ENCODE measurements around the gene ESRRA.
"Not testable (repeated sequence)": the region's sequence is repeated elsewhere in the genome, so short reads cannot be mapped to it uniquely, and the experiment has no call there.

The ESRRA gene

GRCh38 chr11:64292460-64293254, 12.7 kb upstream of the ESRRA start:
- no peak for DNase-seq (ENCODE audit: low spot score)

GRCh38 chr11:64294774-64295173, 10.6 kb upstream of the ESRRA start:
- no peak for DNase-seq (ENCODE audit: low spot score)

DNA sequence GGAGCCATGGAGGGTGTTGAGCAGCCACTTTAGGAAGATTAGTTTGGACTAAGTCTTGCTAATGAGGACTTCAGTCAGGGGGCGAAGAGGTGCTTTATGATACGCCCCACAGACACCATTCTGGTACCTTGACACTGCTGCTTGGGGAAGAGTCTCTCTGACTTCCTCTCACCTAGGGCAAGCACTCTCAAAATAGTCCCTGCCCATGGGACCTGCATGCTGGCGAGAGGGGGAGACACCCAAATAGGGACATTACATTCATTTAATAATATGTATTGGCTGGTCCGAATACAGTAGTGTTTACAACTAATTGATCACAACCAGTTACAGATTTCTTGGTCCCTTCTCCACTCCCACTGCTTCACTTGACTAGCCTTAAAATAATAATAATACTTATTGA, 9.6 kb upstream of the ESRRA start:
- DNase-seq (ENCODE audit: low spot score): no peak

GRCh38 chr11:64296236-64296635, 9.1 kb upstream of the ESRRA start:
- no peak for DNase-seq (ENCODE audit: low spot score)

GRCh38 chr11:64296830-64297698, 8.3 kb upstream of the ESRRA start:
- no peak for DNase-seq (ENCODE audit: low spot score)

GRCh38 chr11:64297699-64298358, 7.5 kb upstream of the ESRRA start:
- DNase-seq (ENCODE audit: low spot score): no peak

GRCh38 chr11:64298966-64299846, 6.1 kb upstream of the ESRRA start:
- no peak for DNase-seq (ENCODE audit: low spot score)

DNA sequence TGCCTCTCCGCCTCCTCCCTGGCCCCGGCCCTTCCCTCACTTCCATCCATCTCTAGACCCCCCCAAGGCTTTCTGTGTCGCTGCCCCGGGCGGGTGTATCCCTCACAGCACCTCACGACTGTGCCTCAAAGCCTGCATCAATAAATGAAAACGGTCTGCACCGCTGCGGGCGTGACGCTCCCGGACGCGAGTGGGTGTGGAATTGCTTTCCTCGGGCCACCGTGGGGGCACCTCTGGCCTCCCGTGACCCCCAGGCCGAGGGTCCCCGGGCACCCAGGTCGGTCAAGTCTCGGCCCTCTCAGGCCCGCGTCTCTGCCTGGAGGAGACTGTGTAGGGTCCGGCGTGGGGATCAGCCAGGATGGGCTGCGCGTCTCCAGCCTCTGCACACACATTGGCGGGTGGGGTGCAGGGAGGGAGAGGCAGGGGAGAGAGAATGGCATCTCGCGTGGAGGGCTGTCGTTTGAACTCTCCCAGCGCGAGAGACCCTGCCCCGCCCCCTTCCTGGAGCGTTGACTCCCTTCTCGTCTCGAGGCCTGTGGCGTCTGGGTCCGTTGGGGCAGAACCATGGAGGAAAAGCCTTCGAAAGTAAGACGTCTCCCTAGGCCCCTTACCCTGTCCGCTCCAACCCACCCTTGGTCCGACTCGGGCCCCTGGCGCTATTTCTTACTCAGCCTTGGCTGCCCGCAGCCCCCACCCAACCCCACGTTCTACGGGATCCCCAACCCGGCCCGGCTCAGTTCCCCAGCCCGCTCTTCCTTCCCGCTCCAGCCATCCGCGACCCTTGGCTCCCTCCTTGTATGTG, 5.3 kb upstream of the ESRRA start, which contains the start of gene CATSPERZ:
Gene CATSPERZ (plus strand): TSS at position 512 of the 802 bp plus-strand sequence. CDS start 53 bp downstream, at position 565.
- DNase-seq (ENCODE audit: low spot score): no peak

DNA sequence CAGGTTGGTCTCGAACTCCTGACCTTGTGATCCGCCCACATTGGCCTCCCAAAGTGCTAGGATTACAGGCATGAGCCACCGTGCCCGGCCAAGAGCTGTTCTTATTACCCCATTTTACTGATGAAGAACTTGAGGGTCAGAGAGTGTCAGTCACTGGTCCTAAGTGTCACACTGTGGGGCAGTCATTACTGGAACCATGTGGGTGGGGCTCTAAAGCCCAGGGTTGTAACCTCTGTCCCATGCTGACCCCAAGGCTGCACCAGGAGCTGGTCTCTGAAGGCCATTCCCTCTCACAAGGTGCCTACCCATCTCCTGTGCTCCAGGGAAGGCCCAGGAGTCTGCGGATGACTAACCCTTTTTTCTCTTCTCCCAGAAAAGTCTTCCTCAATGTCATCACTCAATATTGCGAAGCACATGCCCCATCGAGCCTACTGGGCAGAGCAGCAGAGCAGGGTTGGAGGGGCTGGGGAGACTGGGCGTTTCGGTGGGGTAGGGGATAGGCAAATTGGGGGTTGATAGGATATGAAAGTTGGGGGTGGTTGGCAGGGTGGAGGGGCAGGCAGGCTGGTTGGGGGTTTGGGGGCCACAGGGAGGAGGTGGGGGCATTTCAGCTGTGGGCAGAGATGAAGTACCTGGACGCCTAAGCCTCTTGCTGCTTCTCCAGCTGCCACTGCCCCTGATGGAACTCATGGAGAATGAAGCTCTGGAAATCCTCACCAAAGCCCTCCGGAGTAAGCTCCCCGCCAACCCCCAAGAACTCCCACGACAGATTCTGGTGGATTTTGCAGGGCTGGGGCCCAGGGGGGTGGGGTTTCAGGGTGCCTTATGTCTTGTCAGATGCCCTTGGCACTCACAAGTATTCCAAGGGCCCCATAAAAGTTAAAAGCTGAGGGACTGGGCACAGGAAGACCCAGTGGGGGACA, 2.0 kb upstream of the ESRRA start:
- no peak for DNase-seq (ENCODE audit: low spot score)

DNA sequence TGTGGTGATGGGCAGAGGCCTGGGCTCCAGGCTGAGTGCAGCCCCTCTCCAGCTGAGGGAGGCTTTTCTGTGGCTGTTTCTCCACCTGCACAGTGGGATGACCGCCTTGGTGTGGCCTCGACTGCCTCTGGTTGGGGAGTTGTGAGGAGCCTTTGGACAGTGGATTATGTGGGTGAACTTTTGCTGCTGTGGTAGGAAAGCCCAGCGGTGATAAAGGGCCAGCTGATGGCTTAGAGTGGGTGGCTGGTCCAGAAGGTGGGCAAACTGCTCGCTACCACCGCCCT, 1.4 kb upstream of the ESRRA start:
- DNase-seq (ENCODE audit: low spot score): no peak

DNA sequence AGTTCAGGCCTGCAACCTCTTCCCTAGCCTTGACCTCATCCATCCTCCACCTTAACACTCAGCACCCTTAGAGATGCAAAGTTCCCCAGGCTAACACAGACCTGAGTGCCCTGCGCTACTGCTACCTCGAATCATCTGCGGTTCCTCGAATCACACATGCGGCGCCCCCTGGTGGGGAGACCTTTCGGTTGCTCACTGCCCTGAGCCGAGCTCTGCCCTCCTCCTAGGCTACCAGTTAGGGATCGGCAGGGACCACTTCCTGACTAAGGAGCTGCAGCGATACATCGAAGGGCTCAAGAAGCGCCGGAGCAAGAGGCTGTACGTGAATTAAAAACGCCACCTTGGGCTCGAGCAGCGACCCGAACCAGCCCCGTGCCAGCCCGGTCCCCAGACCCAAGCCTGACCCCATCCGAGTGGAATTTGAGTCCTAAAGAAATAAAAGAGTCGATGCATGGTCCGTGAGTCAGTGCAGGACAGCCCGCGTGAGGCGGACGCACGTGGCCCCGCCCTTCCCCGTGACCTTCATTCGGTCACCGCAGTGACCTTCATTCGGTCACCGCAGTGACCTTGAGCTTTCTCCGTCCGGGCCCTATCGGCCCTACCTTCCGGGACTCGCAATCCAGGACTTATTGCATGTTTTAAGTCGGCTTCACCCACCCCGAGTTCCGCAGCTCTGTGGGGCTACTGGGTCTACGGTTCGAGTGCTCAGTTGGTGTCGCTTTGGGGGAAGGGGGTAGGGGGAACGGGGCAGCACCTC, 830 bp upstream of the ESRRA start:
- DNase-seq (ENCODE audit: low spot score): peak; percentile 86

DNA sequence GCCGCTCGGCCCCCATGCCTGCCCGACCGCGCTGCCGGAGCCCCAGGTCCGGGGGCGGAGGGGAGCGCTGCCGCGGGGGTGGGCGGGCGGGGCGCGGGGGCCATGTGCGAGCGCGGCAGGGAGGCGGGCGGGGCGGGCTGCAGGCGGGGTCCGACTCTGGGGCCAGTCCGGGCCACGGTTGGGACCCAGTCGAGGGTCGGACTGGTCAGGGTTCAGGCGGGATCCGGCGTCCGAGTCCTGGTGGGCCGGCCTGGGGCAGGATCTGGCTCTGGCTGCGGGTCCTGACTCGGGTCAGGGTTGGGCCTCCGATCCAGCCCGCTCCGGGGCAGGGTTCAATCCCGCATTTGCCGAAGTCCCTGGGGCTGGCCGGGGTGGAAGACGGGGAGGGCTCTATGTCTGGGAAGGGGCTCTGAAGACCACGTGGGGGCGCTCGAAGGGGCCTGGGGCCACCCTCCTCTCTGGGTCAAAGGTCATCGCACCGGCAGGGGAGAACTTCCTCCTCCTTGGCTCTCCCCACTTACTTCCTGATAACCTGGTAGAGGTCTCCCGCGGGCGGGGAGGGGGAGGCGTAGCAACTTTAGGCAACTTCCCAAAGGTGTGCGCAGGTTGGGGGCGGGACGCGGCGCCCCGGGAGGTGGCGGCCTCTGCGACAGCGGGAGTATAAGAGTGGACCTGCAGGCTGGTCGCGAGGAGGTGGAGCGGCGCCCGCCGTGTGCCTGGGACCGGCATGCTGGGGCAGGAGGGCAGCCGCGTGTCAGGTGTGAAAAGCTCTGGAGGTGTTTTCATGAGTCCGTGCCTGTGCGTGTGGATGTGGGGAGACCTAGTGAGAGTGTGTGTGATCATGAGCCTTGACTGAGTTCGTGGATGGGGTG, 603 bp downstream of the ESRRA start:
- DNase-seq (ENCODE audit: low spot score): peak; percentile 32

DNA sequence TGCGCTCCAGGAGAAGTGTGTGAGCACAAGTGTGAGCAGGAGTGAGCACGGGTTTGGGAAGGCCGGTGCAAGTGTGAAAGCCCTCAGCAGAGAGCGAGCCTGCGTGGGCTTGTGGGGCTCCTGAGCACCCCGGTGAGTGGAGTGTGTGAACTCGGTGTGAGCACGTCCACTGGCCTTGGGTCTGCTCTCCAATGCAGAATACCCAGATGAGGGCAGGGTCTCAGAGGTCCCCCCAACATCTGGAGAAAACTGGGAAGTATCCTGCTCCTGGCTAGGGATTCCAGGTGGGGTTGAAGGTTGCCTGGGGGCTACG, 1.2 kb downstream of the ESRRA start:
- no peak for DNase-seq (ENCODE audit: low spot score)

- DNase-seq (ENCODE audit: low spot score): no peak
Measured at GRCh38 chr11:64306876-64307622, 1.7 kb downstream of the ESRRA start.

DNA sequence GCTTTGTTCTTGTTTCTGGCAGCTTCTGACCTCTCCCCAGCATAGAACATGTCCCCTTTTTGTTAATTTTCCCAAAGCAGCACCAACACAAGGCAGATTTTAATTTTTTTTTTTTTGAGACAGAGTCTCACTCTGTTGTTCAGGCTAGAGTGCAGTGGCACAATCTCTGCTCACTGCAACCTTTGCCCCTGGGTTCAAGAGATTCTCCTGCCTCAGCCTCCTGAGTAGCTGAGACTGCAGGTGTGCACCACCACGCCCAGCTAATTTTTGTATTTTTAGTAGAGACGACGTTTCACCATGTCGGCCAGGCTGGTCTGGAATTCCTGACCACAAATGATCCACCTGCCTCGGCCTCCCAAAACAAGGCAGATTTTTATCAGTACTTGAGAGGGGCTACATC, 2.5 kb downstream of the ESRRA start:
- not testable (repeated sequence) for DNase-seq (ENCODE audit: low spot score)

DNA sequence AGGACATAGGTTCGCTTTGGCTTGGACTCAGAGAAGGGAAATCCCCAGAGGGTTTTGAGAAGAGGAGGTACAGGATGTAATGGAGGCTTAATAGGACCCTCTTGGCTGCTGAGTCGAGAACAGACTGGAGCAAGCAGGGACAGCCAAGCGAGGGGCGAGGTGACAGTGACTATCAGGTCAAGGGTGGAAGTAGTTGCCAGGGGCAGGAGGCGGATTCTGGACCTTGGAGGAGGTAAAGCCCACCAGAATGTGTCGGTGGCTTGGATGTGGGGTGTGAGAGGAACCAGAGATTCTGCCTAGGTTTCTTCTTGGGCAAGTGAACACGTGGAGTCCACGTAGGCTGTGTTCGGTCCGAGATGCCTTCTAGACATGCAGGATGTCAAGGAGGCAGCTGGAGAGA, 7.6 kb downstream of the ESRRA start:
- no peak for DNase-seq (ENCODE audit: low spot score)

DNA sequence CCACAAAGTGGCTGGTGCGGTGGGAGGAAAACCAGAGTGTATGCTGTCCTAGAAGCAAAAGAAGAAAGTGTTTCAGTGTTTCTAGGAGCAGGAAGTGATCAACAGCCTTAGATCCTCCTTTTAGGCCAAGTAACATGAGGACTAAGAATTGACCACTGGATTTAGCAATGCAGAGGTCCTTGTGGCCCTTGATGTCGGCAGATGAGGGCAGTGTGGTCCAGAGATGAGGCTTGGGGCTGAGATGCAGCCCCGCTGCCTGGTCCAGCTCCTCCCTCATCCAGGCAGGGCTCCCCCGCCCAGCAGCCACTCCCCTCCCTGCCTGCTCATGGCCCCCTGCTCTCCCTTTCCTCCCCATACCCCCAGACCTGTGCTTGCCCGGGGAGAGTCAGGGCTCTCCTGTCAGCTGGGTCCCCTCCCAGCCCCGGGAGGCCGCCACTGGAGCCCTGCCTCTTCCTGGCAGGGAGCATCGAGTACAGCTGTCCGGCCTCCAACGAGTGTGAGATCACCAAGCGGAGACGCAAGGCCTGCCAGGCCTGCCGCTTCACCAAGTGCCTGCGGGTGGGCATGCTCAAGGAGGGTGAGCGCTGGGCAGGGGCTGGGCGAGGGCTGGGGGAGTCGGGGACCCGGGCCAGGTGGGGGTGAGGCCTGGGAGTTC, 8.3 kb downstream of the ESRRA start:
- DNase-seq (ENCODE audit: low spot score): no peak
